K562 (cell line): Measurements from ENCODE around the gene AP1G1. TPM values are rescaled to one million over a fixed set of nuclear protein-coding genes. Genes with fewer than 3 reads are reported as not detected.

Experiments
- EP400 ChIP-seq: fragments of 450-650 bp; IDR thresholded peaks from 2 replicates; pipeline ENCODE4 v1.6.1; 2017; ENCODE audit warnings: antibody characterized with exemption, mild to moderate bottlenecking, moderate library complexity
- FOXM1 ChIP-seq, 2 experiments: fragments of 450-650 bp in 1 of 2; sonication (generic) in 1 of 2; formaldehyde crosslinking in 1 of 2; IDR thresholded peaks; 2 replicates each; pipeline versions ENCODE4 v1.6.1 to v1.9.0; 2017 to 2022; ENCODE audit warnings: low read depth in 2 of 2, mild to moderate bottlenecking in 2 of 2, missing genetic modification reagents in 1 of 2, moderate library complexity in 1 of 2
- KDM5B ChIP-seq: fragments of 200-600 bp; sonication (generic); IDR thresholded peaks from 2 replicates; pipeline ENCODE4 v1.6.1; 2012; ENCODE audit warnings: low read depth, mild to moderate bottlenecking, moderate library complexity, low read length, control low read depth, inconsistent platforms; ENCODE audit not compliant: insufficient replicate concordance
- SMARCA4 ChIP-seq: fragments of 450-650 bp; IDR thresholded peaks from 2 replicates; pipeline ENCODE4 v1.6.1; 2016
- TAF1 ChIP-seq: IDR thresholded peaks from 2 replicates; pipeline ENCODE4 v1.6.1; 2011; ENCODE audit warnings: mild to moderate bottlenecking, low read length, moderate library complexity; ENCODE audit not compliant: insufficient read depth, control insufficient read depth, severe bottlenecking; ENCODE audit errors: extremely low read depth
- TAF7 ChIP-seq: fragments of 450-650 bp; IDR thresholded peaks from 2 replicates; pipeline ENCODE4 v1.6.1; 2016; ENCODE audit warnings: missing genetic modification characterization, missing compliant biosample characterization
- YY1 ChIP-seq, 3 experiments: IDR thresholded peaks; 2 replicates each; pipeline ENCODE4 v1.6.1; 2011; ENCODE audit warnings: low read length in 2 of 3, mild to moderate bottlenecking in 2 of 3, moderate library complexity in 2 of 3, borderline replicate concordance in 1 of 3, control low read depth in 1 of 3, low read depth in 1 of 3; ENCODE audit not compliant: insufficient read depth in 3 of 3, insufficient replicate concordance in 2 of 3, control insufficient read depth in 1 of 3, insufficient read length in 1 of 3; ENCODE audit errors: extremely low read depth in 1 of 3
- ZKSCAN1 ChIP-seq: fragments of 150-350 bp; IDR thresholded peaks from 2 replicates; pipeline ENCODE4 v1.6.1; 2016; ENCODE audit warnings: low read depth, low read length
- ZNF121 ChIP-seq: sonication (generic); formaldehyde crosslinking; conservative IDR thresholded peaks from 2 replicates; pipeline ENCODE4 v1.8.0; 2022; ENCODE audit warnings: missing genetic modification reagents
- ZNF384 ChIP-seq: IDR thresholded peaks from 2 replicates; pipeline ENCODE4 v1.6.1; 2012; ENCODE audit warnings: low read depth, low read length, improper control_type of control experiment
- polyA plus RNA-seq, 8 experiments: library from polyadenylated mRNA; depleted of rRNA in 4 of 8; stranded (reverse) in 5 of 8; unstranded in 3 of 8; fragments of >200 nt; fragmentation: Nextera tagmentation in 2 of 8; fragmentation: Illumina TruSeq in 1 of 8; extraction: Ambion mirVana in 2 of 8; extraction: Trizol in 1 of 8; gene quantifications; 2 replicates each; pipeline versions ENCODE4 v1.2.1 to v1.2.3, GENCODE V29; 2011 to 2014; ENCODE audit warnings: inconsistent platforms in 1 of 8, missing spikeins in 1 of 8
- total RNA-seq, 7 experiments: library from RNA; depleted of rRNA in 6 of 7; stranded (reverse); fragments of >200 nt in 6 of 7; fragmentation: Illumina TruSeq in 2 of 7; extraction: Trizol in 2 of 7; gene quantifications; 2 replicates each; pipeline versions ENCODE4 v1.2.1 to v1.2.3, GENCODE V29; 2011 to 2021; ENCODE audit warnings: low replicate concordance in 1 of 7
- TF ChIP-seq, protein P1 (sequence below), 2 experiments: fragments of 450-650 bp; IDR thresholded peaks; 2 replicates each; pipeline ENCODE4 v1.6.1; 2018; ENCODE audit warnings: mild to moderate bottlenecking in 2 of 2, low read depth in 1 of 2; ENCODE audit not compliant: partially characterized antibody in 2 of 2
- TF ChIP-seq, protein P2 (sequence below): fragments of 250-450 bp; sonication (Bioruptor Pico); IDR thresholded peaks from 2 replicates; pipeline ENCODE4 v1.4.0; 2020; ENCODE audit warnings: mild to moderate bottlenecking
- TF ChIP-seq, protein P3 (sequence below): IDR thresholded peaks from 2 replicates; pipeline ENCODE4 v1.6.1; 2014; ENCODE audit warnings: antibody characterized with exemption
- TF ChIP-seq, protein P4 (sequence below): fragments of 150-350 bp; conservative IDR thresholded peaks from 2 replicates; pipeline ENCODE4 v1.6.1; 2014; ENCODE audit warnings: low read length

AP1G1 gene
- total and polyA plus RNA-seq, 9 of the 15 experiments (the other 6 are each of a cell fraction or from before 2014, with no cell fraction given) = 7.0 to 59.2 (median 42.0) TPM

DNA sequence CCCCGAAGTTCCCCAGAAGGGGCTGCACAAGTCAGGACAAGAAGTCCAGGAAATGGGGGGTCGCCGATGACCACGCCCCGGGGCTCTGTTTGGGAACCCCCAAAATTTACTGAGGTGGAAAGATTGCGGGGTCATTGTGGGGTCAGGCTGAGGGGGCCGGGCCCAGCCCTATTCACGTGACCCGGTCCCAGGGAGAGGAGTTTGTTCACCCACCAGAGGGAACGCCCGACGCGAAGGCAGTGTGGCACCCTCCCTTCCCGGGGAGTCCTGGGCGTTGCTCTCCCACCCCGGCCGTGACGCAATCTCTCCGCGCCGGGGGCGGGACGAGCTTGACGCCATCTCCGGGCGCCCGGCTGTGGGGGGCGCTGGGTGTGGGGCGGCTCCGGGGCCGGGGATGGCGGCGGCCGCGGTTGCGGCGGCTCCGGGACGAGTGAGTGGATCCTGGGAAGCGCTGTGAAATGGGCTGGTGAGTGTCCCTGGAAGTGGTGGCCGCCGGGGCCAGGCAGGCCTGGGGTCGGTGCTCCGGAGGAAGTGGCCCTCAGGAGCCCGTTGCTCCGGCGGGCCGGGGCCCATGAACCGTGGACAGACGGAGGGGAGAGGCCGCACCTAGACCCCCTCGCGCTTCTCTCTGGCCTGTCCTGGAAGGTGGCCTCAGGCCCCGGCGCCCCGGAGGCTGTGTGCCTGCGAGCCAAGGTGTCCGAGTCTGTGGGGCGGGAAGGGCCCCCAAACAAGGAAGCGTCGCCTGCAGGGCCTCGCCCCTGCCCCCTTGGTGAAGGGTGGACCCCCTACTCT lies 37.2 kb upstream of the AP1G1 start, which contains the start of gene ATXN1L (continued):
- TF ChIP-seq, protein P1, sequence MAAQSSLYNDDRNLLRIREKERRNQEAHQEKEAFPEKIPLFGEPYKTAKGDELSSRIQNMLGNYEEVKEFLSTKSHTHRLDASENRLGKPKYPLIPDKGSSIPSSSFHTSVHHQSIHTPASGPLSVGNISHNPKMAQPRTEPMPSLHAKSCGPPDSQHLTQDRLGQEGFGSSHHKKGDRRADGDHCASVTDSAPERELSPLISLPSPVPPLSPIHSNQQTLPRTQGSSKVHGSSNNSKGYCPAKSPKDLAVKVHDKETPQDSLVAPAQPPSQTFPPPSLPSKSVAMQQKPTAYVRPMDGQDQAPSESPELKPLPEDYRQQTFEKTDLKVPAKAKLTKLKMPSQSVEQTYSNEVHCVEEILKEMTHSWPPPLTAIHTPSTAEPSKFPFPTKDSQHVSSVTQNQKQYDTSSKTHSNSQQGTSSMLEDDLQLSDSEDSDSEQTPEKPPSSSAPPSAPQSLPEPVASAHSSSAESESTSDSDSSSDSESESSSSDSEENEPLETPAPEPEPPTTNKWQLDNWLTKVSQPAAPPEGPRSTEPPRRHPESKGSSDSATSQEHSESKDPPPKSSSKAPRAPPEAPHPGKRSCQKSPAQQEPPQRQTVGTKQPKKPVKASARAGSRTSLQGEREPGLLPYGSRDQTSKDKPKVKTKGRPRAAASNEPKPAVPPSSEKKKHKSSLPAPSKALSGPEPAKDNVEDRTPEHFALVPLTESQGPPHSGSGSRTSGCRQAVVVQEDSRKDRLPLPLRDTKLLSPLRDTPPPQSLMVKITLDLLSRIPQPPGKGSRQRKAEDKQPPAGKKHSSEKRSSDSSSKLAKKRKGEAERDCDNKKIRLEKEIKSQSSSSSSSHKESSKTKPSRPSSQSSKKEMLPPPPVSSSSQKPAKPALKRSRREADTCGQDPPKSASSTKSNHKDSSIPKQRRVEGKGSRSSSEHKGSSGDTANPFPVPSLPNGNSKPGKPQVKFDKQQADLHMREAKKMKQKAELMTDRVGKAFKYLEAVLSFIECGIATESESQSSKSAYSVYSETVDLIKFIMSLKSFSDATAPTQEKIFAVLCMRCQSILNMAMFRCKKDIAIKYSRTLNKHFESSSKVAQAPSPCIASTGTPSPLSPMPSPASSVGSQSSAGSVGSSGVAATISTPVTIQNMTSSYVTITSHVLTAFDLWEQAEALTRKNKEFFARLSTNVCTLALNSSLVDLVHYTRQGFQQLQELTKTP (IDR thresholded peaks at IDR 0.05; ENCODE audit: low read depth in 1 of 2, partially characterized antibody in 2 of 2) = peak in 1 of 2 experiments; percentile 42
- TF ChIP-seq ZKSCAN1 (peak; percentile 50; the same call in 1 of the 2 replicates), KDM5B (peak; percentile 94), YY1 (IDR thresholded peaks at IDR 0.05; ENCODE audit: borderline replicate concordance in 1 of 3, control insufficient read depth in 1 of 3, extremely low read depth in 1 of 3, insufficient read depth in 3 of 3, insufficient read length in 1 of 3, insufficient replicate concordance in 2 of 3, low read depth in 1 of 3, low read length in 2 of 3) (peak; percentile 14 to 91 (median 83)), ZNF384 (0 out of 2 replicates have a peak, but pooled peaks have one; percentile 32), TAF1 (peak; percentile 84), EP400 (peak; percentile 70), FOXM1 (IDR thresholded peaks at IDR 0.05; ENCODE audit: low read depth) (no peak), FOXM1 (CRISPR knock-in tag; IDR thresholded peaks at IDR 0.05; ENCODE audit: low read depth) (no peak), SMARCA4 (peak; percentile 55; the same call in 1 of the 2 replicates), TAF7 (tag) (peak; percentile 46; the same call in 1 of the 2 replicates), ZNF121 (CRISPR knock-in tag) (peak; percentile 18; the same call in 1 of the 2 replicates)
- TF ChIP-seq, protein P2, sequence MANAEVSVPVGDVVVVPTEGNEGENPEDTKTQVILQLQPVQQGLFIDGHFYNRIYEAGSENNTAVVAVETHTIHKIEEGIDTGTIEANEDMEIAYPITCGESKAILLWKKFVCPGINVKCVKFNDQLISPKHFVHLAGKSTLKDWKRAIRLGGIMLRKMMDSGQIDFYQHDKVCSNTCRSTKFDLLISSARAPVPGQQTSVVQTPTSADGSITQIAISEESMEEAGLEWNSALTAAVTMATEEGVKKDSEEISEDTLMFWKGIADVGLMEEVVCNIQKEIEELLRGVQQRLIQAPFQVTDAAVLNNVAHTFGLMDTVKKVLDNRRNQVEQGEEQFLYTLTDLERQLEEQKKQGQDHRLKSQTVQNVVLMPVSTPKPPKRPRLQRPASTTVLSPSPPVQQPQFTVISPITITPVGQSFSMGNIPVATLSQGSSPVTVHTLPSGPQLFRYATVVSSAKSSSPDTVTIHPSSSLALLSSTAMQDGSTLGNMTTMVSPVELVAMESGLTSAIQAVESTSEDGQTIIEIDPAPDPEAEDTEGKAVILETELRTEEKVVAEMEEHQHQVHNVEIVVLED (CRISPR knock-in tag) = no peak
- TF ChIP-seq, protein P3, sequence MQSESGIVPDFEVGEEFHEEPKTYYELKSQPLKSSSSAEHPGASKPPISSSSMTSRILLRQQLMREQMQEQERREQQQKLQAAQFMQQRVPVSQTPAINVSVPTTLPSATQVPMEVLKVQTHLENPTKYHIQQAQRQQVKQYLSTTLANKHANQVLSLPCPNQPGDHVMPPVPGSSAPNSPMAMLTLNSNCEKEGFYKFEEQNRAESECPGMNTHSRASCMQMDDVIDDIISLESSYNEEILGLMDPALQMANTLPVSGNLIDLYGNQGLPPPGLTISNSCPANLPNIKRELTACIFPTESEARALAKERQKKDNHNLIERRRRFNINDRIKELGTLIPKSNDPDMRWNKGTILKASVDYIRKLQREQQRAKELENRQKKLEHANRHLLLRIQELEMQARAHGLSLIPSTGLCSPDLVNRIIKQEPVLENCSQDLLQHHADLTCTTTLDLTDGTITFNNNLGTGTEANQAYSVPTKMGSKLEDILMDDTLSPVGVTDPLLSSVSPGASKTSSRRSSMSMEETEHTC = 0 out of 2 replicates have a peak, but pooled peaks have one; percentile 49
- TF ChIP-seq, protein P4, sequence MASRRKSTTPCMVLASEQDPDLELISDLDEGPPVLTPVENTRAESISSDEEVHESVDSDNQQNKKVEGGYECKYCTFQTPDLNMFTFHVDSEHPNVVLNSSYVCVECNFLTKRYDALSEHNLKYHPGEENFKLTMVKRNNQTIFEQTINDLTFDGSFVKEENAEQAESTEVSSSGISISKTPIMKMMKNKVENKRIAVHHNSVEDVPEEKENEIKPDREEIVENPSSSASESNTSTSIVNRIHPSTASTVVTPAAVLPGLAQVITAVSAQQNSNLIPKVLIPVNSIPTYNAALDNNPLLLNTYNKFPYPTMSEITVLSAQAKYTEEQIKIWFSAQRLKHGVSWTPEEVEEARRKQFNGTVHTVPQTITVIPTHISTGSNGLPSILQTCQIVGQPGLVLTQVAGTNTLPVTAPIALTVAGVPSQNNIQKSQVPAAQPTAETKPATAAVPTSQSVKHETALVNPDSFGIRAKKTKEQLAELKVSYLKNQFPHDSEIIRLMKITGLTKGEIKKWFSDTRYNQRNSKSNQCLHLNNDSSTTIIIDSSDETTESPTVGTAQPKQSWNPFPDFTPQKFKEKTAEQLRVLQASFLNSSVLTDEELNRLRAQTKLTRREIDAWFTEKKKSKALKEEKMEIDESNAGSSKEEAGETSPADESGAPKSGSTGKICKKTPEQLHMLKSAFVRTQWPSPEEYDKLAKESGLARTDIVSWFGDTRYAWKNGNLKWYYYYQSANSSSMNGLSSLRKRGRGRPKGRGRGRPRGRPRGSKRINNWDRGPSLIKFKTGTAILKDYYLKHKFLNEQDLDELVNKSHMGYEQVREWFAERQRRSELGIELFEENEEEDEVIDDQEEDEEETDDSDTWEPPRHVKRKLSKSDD = 0 out of 2 replicates have a peak, but pooled peaks have one; percentile 49
